Measurements from ENCODE around the gene HAGHL.

The HAGHL gene

DNA sequence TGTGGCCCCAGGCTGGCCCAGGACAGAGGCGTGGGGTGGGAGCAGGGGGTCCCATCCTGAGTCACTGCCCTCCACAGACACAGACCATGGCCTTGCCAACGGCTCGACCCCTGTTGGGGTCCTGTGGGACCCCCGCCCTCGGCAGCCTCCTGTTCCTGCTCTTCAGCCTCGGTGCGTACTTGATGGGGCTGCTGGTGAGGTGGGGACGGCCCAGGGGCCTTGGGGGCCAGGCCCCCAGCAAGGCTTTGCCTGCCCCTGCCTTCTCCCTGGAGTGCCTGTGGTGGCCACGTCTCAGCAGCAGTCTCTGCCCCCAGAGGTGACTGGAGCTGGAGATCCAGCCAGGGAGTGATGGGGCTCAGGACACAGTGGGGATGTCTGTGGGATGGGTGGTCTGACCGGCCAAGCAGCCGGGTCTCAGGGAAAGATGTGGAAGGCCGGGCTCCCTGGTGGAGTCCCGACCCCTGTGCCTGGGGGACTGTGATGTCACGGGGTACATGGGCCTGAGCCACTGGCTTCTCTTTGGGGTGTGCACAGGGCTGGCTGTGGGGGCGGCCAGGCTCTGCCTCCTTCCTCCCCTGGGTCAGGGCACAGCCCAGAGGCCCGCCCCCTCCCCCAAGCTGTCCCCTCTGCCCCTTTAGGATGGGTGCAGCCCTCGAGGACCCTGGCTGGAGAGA is 35.8 kb downstream of the HAGHL start:
- no peak for DNase-seq

DNA sequence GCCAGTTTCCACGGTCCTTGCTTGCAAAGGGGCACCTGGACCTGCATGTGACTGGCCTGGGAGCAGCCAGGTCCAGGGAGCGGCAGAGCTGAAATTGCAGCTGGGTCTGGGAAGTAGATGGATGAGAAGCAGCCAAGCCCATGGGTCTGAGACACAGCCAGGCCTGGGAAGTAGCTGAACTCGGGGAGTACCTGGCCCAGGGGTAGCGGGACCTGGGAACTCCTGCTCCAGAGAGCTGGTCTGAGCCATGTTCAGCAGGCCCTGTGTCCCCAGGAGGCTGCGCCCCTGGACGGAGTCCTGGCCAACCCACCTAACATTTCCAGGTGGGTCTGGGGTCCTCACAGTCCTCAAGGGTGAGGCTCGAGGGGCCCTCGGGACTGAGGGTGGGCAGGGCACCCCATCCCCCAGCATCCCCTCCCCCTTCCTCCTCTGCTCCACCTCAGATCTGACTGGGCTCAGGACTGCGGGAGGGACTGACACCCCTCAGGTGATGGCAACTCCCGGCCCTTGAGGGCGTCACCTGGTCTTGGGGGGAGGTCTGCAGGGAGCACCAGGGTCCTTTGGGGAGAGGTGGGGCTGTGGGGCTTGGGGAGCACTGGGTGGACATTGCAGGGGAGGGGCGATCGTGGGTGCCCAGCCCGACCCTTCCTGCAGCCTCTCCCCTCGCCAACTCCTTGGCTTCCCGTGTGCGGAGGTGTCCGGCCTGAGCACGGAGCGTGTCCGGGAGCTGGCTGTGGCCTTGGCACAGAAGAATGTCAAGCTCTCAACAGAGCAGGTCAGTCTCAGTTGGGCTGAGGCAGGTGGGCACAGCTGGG is 36.7 kb downstream of the HAGHL start:
- Histone ChIP-seq H3K27me3 (replicated peaks) (no peaks in the 10 kb centered on the region), H3K4me3 (ENCODE audit: low read depth, low read length) (no peak overlapping the region), H3K36me3 (replicated peaks) (no peaks in the 10 kb centered on the region), H3K27ac (no peak overlapping the region)
- TF ChIP-seq, protein P1, sequence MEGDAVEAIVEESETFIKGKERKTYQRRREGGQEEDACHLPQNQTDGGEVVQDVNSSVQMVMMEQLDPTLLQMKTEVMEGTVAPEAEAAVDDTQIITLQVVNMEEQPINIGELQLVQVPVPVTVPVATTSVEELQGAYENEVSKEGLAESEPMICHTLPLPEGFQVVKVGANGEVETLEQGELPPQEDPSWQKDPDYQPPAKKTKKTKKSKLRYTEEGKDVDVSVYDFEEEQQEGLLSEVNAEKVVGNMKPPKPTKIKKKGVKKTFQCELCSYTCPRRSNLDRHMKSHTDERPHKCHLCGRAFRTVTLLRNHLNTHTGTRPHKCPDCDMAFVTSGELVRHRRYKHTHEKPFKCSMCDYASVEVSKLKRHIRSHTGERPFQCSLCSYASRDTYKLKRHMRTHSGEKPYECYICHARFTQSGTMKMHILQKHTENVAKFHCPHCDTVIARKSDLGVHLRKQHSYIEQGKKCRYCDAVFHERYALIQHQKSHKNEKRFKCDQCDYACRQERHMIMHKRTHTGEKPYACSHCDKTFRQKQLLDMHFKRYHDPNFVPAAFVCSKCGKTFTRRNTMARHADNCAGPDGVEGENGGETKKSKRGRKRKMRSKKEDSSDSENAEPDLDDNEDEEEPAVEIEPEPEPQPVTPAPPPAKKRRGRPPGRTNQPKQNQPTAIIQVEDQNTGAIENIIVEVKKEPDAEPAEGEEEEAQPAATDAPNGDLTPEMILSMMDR (IDR thresholded peaks at IDR 0.05; ENCODE audit: low read depth, low read length, missing control alignments) = no peak
- no peak for DNase-seq
- in situ Hi-C loops (cut with HindIII; ENCODE audit: low pct_ligation_motif_present, low sequenced_read_pairs) = no loop called here

More for the DNA sequence above, 35.8 kb downstream of the HAGHL start:
- Histone ChIP-seq H3K27ac (no peak overlapping the region), H3K27me3 (replicated peaks) (no peaks in the 10 kb centered on the region), H3K36me3 (replicated peaks) (no peaks in the 10 kb centered on the region), H3K4me3 (ENCODE audit: low read depth, low read length) (no peak overlapping the region)
- TF ChIP-seq, protein P1 (IDR thresholded peaks at IDR 0.05; ENCODE audit: low read depth, low read length, missing control alignments) = no peak
- in situ Hi-C loops (cut with HindIII; ENCODE audit: low pct_ligation_motif_present, low sequenced_read_pairs) = no loop called here

DNA sequence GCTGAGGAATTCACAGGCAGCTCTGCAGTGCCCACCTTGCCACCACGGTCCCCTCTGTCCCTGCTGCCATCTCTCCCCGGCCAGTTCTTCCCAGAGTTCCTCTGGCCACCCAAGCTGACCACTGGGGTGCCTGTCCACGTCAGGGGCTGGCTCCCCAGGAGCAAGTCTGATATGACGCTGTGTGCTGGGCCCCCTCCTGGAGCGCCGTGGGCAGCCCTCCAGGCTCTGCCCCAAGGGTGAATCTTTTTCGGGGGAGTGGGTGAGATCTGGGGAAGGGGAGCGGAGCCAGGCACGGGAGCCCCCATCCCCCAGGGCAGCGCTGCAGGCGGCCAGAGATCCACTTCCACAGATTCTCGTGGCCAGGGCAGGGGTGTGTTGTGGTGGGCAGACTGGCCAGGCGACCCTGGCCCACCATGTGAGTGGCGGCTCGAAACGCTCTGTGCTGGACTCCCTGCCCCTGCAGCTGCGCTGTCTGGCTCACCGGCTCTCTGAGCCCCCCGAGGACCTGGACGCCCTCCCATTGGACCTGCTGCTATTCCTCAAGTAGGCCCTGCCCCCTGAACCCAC is 37.4 kb downstream of the HAGHL start:
- no peak for DNase-seq
- H3K4me3 ChIP-seq (ENCODE audit: low read depth, low read length) = no peak overlapping the region
- no peaks in the 10 kb centered on the region for H3K27me3 ChIP-seq (replicated peaks)
- TF ChIP-seq, protein P1 (IDR thresholded peaks at IDR 0.05; ENCODE audit: low read depth, low read length, missing control alignments) = no peak
- H3K36me3 ChIP-seq (replicated peaks) = no peaks in the 10 kb centered on the region
- H3K27ac ChIP-seq = no peak overlapping the region
- in situ Hi-C loops (cut with HindIII; ENCODE audit: low pct_ligation_motif_present, low sequenced_read_pairs) = no loop called here

DNA sequence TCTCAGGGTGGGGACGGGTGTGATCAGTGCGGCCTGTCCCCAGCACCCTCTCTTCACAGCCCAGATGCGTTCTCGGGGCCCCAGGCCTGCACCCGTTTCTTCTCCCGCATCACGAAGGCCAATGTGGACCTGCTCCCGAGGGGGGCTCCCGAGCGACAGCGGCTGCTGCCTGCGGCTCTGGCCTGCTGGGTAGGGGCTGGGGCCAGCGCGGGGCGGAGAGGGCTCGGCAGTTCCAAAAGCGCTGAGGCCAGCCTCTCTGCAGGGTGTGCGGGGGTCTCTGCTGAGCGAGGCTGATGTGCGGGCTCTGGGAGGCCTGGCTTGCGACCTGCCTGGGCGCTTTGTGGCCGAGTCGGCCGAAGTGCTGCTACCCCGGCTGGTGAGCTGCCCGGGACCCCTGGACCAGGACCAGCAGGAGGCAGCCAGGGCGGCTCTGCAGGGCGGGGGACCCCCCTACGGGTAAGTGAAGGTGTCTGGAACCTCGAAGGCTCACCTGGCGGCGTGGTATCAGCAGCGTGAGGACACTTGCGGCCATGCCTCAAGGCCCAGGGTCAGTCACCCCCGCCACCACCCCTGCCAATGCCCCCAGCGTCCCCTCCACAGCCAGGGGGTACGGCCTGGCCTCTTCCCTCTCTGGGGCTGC is 38.1 kb downstream of the HAGHL start:
- H3K27ac ChIP-seq = no peak overlapping the region
- no peaks in the 10 kb centered on the region for H3K36me3 ChIP-seq (replicated peaks)
- TF ChIP-seq, protein P1 (IDR thresholded peaks at IDR 0.05; ENCODE audit: low read depth, low read length, missing control alignments) = no peak
- DNase-seq = no peak
- H3K27me3 ChIP-seq (replicated peaks) = no peaks in the 10 kb centered on the region
- in situ Hi-C loops (cut with HindIII; ENCODE audit: low pct_ligation_motif_present, low sequenced_read_pairs) = no loop called here
- H3K4me3 ChIP-seq (ENCODE audit: low read depth, low read length) = no peak overlapping the region

DNA sequence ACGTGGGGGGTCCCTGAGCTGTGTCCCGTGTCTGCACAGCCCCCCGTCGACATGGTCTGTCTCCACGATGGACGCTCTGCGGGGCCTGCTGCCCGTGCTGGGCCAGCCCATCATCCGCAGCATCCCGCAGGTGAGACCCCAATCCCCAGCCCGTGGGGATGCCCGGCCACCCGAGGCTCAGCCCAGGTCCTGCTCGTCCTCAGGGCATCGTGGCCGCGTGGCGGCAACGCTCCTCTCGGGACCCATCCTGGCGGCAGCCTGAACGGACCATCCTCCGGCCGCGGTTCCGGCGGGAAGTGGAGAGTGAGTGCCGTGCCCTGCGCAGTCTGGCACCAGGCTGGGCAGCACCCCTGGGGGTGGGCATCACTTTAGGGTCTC is 38.6 kb downstream of the HAGHL start:
- H3K4me3 ChIP-seq (ENCODE audit: low read depth, low read length) = no peak overlapping the region
- no peaks in the 10 kb centered on the region for H3K36me3 ChIP-seq (replicated peaks)
- no peak overlapping the region for H3K27ac ChIP-seq
- DNase-seq = no peak
- TF ChIP-seq, protein P1 (IDR thresholded peaks at IDR 0.05; ENCODE audit: low read depth, low read length, missing control alignments) = no peak
- no peaks in the 10 kb centered on the region for H3K27me3 ChIP-seq (replicated peaks)
- in situ Hi-C loops (cut with HindIII; ENCODE audit: low pct_ligation_motif_present, low sequenced_read_pairs) = no loop called here

All from brain microvascular endothelial cell (primary cell).